ENCODE measurements around the gene CDC25B.
A peak's percentile ranks its signal among the peaks of the same experiment; 100 is the strongest.

Gene CDC25B

DNA sequence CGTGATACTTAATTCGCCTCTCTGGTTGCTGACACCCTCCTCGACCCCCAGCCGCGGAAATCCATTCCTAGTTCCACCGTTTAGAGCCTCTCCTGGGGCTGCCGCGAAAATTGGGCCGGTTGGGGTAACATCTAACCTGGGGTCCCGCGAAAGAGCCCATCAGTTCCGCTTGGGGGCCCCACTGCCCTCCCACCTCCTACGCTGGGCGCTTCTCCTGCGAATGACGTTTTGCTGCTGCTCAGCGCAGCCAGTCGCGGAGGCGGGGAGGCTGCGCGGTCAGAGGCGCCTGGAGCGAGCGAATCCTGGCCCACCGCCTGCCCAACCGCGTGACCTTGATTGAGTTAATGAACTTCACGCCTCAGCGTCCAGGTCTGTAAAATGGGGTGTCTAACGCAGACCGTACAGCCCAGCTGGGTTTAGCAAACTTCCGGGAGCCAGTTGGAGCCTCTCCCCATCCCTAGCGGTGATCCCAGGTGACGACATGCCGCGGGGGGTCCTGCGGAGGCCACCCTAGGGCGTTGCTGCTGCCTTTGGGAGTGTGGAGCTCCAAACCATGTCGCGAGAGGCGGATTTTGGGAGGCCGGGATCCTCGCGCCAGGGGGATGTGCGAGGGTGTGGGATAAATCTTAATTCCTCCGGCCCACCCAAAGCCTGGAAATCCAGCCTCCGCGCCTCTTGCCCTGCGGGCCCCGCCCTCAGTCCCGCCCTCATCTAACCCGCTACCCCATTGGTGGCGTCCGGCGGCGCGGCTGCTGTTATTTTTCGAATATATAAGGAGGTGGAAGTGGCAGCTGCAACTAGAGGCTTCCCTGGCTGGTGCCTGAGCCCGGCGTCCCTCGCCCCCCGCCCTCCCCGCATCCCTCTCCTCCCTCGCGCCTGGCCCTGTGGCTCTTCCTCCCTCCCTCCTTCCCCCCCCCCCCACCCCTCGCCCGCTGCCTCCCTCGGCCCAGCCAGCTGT lies at the start of gene CDC25B:
Gene CDC25B, plus strand, starts transcription at position 800 of the 958 bp plus-strand sequence. CDS start 222 bp downstream, outside the sequence.
- peak; percentile 95 for DNase-seq (ENCODE audit: low spot score)

DNA sequence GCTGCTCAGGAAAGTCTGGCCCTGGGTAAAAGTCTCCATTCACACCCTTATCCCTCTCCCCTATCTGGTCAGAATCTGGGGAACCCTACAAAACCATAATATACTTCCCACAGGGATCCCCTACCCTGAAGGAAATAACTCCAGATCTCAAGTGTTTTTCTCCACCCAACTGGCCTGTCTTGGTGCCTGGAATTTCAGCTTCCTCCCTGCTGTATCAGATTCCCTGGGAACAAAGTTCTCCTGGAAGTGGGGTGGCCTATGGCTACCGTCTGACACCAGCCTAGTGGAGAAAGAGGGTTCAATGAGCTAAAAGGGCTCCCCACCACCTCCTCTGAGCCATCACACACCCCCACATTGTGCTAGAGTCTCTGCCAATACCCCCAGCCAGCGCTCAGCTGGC lies 48.6 kb upstream of the CDC25B start:
- DNase-seq (ENCODE audit: low spot score) = no peak

DNA sequence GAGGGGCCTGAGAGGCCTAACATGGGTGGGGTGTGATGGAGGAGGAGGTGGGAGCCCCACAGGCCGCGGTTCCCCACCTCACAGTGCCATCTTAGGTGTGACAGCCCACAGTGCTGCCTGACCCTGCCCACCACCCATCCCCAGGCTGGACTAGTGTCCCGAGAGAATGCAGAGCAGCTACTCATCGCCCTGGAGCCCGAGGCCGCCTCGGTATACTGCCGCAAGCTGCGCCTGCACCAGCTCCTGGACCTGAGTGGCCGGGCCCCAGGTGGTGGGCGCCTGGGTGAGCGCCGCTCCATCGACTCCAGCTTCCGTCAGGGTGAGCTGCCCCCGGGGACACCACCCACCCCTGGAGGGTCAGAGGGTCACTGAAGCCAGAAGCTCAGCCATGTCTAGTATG lies 48.0 kb upstream of the CDC25B start:
- no peak for DNase-seq (ENCODE audit: low spot score)

DNA sequence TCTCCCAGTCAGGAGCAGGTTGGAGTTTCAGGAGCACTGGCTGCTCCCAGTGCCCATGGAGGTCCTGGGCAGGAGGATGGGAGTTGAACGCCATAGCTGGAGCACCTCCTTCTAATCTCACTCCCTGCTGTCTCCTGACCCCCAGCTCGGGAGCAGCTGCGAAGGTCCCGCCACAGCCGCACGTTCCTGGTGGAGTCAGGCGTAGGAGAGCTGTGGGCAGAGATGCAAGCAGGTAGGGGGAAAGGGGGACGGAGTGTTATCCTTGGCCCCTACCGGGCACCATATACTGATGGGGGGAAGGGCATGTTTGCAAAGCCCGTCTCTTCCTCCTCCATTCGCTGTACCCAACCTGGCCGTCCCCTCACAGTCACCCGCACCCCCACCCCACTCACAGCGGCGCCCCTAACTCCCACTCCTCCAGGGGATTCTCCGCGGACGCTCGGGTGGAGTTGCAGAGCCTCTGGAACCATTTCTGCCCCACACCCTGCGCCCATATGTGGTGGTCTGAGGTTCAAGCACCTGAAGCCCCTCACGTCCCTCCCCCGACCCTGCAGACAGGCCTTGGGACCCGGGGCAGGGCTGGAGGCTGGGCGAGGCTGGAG lies 46.9 kb upstream of the CDC25B start:
- no peak for DNase-seq (ENCODE audit: low spot score)

DNA sequence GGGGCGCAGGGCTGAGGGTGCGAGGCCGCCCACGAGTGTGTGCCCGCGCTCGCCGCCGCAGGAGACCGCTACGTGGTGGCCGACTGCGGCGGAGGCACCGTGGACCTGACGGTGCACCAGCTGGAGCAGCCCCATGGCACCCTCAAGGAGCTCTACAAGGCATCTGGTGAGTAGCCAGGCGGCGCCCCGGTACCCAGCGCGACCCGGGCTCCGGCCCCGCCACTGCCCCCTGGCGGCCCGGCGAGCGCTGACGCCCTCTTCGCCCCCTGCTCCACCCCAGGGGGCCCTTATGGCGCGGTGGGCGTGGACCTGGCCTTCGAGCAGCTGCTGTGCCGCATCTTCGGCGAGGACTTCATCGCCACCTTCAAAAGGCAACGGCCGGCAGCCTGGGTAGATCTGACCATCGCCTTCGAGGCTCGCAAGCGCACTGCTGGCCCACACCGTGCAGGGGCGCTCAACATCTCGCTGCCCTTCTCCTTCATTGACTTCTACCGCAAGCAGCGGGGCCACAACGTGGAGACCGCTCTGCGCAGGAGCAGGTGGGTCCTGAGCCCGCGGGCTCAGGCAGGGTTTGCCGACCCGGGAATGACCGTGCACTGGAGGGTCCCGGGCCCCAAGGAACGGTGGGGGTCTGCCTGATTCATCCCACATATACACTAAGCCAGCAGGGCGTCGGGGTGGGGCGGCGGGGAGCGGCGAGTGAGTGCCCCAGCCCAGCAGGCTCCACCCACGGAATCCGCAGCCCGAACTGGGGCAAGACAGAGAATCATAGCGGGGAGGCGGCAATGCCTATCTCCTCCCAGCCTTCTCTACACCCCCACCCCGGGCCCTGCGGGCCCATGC lies 46.2 kb upstream of the CDC25B start:
- peak; percentile 73 for DNase-seq (ENCODE audit: low spot score)

DNA sequence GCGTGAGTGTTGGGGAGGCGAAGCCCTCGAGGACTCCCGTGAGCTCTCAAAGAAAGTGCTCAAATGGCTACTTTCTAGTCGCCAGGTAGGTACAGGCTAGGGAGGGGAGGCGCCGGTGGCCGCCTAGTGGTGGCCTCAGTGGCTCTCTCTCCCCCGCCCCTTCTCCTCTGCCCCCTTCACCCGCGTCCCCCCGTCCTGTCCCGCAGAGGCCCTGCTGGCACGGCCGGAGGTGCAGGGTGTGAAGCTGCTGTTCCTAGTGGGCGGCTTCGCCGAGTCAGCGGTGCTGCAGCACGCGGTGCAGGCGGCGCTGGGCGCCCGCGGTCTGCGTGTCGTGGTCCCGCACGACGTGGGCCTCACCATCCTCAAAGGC lies 44.8 kb upstream of the CDC25B start:
- DNase-seq (ENCODE audit: low spot score) = no peak

DNA sequence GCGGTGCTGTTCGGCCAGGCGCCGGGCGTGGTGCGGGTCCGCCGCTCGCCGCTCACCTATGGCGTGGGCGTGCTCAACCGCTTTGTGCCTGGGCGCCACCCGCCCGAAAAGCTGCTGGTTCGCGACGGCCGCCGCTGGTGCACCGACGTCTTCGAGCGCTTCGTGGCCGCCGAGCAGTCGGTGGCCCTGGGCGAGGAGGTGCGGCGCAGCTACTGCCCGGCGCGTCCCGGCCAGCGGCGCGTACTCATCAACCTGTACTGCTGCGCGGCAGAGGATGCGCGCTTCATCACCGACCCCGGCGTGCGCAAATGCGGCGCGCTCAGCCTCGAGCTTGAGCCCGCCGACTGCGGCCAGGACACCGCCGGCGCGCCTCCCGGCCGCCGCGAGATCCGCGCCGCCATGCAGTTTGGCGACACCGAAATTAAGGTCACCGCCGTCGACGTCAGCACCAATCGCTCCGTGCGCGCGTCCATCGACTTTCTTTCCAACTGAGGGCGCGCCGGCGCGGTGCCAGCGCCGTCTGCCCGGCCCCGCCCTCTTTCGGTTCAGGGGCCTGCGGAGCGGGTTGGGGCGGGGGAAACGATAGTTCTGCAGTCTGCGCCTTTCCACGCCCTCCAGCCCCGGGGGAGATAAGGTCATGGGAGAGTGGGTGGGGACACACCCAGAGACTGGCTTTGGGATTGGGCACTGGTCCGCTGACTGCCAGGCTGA lies 44.3 kb upstream of the CDC25B start:
- DNase-seq (ENCODE audit: low spot score) = no peak

DNA sequence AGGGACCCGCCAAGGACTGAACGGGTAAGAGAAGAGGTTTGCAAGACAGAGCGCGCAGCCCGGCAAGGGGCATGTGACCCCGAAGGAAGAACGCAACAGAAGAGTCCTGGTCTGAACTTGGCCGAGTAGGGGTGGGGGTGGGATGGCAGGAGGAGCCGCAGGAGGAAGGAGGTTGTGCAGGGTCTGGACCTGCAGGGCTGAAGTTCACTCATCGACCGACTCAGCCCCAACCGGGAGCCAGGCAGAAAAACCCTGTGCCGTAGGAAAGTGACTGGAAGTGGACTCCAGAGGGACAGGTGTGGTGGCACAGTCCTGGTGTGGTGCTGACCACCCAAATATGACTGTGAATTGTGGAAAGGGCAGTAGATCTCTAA lies 43.7 kb upstream of the CDC25B start:
- no peak for DNase-seq (ENCODE audit: low spot score)

DNA sequence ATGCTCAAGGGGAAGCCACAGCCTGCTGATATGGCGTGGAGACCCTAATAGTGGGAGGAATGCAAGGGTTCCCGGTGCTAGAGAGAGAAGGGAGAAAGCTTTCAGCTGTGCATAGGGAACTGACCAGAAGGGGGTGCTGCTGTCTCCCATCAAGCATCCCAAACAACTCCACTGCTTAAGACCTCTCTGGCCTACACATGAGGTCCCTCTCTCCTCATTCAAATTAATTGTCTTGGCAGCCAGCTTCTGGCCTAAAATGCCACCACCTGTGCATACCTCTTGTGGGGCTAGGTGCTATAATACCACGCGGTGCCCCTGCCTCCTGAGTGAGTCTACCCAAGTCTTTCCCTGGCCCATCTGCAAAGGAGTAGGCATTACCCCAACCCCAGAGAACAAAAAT lies 43.0 kb upstream of the CDC25B start:
- peak; percentile 89 for DNase-seq (ENCODE audit: low spot score)

DNA sequence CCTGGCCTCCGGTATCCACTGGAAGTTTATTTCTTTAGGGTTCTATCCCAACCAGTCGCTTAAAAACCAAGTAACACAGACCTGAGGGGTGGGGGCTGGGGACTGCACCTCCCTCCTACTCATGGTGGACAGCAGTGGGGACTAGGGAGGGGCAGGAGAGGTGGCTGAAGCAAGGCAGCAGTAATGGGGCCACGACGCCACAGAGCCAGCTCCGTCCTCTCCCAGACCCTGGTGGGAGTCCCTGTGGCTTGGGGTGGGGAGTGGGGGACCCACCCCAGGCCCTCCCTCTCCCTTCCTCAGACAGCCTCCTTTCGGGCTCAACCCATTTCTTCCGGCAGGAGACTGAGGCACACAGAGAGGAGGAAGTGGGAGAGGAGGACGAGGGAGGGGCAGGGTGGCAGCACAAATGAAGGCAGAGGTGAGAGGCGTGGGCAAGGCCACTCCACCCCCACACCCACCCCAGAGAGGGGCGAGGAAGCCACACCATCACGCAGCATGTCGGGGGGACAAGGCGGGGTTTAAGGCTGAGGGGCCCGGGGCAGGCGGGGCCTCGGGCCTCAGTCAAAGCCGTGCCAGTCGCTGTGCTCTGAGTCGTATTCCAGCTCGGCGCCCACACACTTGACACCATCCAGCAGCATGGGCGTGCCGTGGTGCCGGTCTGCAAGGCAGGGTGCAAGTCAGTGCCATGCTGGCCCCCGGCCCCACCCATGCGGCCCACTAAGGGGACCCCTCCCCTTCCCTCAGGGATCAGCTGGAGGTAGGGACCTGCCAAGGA lies 42.4 kb upstream of the CDC25B start:
- DNase-seq (ENCODE audit: low spot score) = no peak

DNA sequence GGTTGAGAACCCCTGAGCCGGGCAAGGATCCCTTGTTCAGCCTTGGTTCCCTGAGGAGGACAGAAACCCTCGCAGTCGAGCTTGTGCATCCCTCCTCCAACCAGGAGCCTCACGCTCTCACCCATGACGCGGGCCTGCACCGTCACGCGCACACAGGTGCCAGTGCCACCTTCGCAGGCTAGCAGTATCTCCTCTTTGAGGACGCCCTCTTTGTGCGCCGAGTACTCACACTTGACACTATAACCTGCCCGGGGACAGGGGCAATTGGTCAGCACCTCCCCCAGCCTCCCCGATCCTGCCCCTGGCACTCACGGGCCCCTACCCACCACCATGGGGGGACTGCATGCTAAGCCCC lies 41.9 kb upstream of the CDC25B start:
- no peak for DNase-seq (ENCODE audit: low spot score)

DNA sequence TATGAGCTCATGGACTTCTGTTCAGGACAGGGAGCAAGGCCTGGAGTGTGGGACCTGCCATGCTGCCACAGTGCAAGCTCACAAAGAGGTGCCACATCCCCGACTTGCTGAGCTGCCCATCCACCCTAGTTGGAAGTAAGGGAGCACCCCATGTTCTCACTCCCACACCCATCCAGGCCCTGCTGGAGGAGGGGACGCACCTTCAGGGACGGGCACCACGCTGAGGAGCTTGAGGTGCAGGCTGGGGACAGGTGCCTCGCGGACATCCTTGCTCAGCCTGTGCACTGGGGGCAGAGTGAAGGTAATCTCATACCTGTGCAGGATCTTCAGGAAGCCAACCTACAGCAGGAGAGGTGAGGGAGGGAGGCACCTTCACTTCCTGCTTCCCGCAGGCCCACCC lies 40.8 kb upstream of the CDC25B start:
- DNase-seq (ENCODE audit: low spot score) = no peak

DNA sequence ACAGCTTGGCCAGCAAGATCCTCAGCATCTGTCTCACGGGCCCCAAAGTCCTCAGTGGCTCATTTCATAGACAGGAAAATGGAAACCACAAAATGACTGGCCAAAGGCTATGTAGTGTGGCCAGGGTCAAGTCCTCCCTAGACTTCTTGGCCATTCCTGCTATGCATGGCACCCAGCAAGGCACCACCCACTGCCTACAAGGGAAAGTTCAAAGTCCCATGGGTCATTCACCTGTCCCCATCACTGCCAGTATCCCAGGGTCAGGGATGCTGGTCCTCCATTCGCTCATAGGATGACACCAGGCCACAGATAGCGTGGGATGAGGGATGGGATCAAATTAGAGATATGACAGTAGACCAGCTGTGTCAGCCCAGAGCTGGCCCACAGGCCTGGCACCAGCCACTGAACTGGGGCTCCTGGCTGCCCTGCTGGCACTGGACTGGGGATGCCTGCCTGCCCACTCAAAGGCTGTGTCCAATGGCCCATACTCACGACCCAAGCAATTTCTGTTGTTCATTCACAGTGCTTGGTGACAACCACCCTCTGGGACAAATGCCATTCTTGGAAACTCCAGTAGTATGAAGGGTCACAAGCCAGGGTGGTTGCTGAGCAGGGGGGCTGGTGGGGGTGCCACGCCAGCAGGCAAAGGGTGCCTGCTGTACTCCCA lies 40.2 kb upstream of the CDC25B start:
- DNase-seq (ENCODE audit: low spot score) = no peak

DNA sequence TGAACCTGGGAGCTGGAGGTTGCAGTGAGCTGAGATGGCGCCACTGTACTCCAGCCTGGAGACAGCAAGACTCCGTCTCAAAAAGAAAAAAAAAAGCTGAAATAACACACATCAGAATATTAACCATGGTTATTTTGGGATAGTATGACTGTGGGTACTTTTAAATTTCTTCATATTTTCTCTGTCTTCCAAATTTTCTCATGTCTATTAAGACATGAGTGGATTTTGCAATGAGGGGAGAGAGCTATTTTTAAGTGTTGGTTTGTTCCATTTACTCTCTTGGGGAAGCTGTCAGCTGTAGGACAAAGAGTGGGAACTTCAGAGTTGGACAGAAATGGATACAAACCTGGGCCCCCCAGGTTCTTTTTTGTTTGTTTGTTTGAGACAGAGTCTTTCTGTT lies 38.8 kb upstream of the CDC25B start:
- no peak for DNase-seq (ENCODE audit: low spot score)

DNA sequence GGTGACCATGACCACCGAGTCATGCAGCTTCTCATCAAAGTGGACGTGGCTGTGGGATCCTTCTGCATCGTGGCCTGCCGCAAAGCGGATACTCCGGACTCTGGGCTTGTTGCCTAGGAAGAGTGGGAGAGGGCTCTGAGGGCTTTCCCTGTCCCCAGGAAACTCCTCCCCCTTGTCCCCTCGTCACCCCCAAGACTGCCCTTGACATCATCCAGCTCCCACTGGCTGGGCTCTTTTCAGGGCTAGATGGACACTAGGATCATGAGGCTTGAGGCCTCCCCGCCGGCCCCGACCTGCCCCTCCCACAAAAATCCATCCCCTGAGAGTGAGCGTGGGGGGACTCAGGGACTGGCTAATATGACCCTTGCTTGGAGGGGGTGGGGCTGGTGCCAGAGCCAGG lies 37.5 kb upstream of the CDC25B start:
- no peak for DNase-seq (ENCODE audit: low spot score)

DNA sequence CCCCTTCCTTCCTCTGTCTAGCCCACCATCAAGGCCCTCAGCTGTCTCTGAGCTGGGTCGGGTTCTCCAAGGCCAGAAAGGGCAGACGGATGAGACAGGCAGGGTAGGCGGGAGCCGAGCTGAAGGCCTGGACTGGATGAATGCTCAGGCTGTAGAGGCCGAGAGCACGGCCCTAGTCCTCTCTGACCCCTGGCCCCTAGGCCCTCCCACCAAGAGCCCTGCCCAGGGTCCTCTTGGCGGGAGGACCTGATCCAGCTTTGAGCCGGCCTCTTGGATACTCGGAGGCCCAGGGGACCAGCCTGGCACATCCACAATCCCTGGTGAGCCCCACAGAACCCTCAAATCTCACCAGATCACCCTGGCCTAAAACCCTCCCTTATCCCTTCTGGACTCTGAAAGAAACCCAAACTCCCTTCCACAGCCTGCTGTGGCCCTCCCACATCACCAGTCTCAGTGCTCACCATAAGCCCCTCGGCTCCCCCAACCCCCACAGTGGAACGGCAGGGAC lies 36.7 kb upstream of the CDC25B start:
- DNase-seq (ENCODE audit: low spot score) = no peak

DNA sequence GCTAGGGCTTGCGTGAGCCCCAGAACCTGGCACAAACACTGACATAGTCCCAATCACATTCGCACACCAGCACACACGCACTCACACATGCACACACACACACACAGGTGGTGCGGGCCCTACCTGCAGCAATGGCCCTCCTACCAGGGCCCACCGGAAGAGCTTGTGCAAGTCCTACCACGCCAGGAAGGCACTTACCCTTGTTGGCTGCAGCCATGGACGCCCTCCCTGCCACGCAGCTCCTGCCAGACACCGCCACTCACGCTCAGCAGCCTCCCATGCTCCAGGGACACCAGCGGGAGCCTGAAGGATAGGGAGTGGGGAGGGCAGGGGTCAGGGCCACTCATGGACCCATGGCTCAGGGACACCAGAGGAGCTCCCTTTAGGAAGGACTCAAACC lies 36.2 kb upstream of the CDC25B start:
- DNase-seq (ENCODE audit: low spot score) = no peak

DNA sequence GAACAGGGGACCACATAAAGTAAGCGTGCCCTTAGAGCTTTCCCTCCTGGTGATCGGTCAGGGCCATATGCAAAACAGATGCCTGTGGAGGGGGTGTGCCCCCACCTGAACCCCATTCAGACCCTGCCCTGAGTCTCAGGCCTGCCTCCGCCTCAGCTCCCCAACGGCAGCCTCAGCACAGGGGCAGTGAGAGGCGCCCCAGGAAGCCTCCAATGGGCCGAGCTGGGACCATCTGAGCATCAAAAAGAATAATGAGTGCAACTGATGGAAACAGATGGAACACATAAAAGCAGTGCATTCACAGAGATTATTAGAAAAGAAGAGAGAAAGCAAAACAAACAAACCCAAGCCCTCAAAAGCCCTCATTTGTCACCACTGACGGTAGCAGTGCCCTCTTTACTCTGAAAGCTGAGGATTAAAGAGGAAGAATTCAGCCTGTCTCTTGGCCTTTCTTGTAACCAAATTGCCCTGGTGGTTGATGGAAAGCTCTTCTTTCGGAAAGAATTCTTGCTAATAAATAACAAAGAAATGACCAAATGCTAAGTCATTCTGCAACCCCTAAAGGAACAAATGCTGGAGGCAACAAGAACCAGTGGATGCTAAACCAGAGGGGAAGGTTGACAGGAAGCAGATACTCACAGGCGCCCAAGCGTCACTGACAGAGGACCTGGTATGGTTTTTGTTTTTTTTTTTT lies 35.3 kb upstream of the CDC25B start:
- DNase-seq (ENCODE audit: low spot score) = no peak

DNA sequence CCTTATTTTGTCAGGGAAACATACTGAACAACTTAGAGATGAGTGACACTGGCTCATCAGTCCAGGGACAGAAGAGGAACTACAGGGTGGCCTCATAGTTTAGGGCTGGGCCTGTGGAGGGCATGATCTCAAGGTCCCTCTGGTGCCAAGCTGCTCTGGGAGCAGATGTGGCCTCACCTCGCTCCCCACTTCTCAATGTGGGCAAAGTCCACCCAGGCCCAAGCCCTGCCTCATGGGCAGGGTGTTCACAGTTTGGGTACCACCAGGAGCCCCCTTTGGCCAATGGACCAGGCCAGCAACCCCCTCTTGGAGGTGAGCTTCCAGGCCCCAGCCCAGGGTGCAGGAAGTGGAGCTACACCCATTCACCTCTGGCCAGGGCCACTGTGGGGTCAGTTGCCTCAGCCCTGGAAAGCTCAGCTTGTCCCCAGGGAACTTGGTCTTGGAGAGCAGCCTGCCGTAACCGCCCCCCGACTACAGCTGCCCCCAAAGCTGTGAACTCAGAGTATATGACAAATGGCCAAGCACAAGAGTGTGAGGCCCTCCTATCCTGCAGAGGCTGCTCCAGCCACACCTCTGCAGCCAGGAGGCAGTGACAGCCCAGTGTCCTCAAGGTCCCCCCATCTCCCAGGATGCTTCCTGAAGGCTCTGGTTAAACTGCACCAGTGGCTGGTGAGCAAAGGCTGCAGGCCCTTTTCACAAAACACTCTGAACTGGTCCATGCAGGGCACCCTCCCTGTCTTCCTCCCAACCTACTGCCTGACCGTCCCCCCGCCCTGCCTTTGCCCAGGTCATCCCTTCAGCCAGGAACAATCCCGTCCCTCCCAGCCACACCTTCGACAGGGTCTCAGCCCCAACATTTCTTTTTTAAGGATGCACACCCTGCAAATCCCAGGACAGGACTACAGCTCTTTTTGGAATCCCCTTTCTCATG lies 32.2 kb upstream of the CDC25B start:
- DNase-seq (ENCODE audit: low spot score) = no peak

Data from AG20443 (cell line).